ENCODE results near the gene DNAH3. TPM values are rescaled to one million over a fixed set of nuclear protein-coding genes. Genes with fewer than 3 reads are reported as not detected.
A peak's percentile ranks its signal among the peaks of the same experiment; 100 is the strongest.

The DNAH3 gene
- total RNA-seq, 1 experiment from 2014 or later: not detected

- Histone ChIP-seq H3K4me2 (ENCODE audit: low read depth, low read length, poor library complexity, severe bottlenecking) (no peak overlapping the region), H3K36me3 (ENCODE audit: insufficient read depth, low read length) (peaks cover 38% of the 10 kb centered on the region), H3K9me2 (replicated peaks; ENCODE audit: insufficient read depth, low read length) (no peaks in the 10 kb centered on the region), H3K27ac (ENCODE audit: low read length) (no peak overlapping the region), H3K79me2 (ENCODE audit: low read length) (peaks cover 28% of the 10 kb centered on the region), H3K9ac (ENCODE audit: low read length) (no peak overlapping the region), H4K20me1 (ENCODE audit: insufficient read depth, low read depth, low read length) (no peaks in the 10 kb centered on the region), H2AFZ (ENCODE audit: low read length) (no peak overlapping the region), H3K27me3 (ENCODE audit: low read length) (no peaks in the 10 kb centered on the region), H3K9me3 (ENCODE audit: low read length) (no peaks in the 10 kb centered on the region), H3K4me3 (ENCODE audit: low read length) (no peak overlapping the region), H3K4me1 (ENCODE audit: low read length) (peaks cover 14% of the 10 kb centered on the region)
- DNase-seq: no peak
These were observed 14.0 kb upstream of the DNAH3 start for GRCh38 chr16:21164521-21165168.

GRCh38 chr16:21163576-21163975, 12.9 kb upstream of the DNAH3 start:
- H3K9me2 ChIP-seq (replicated peaks; ENCODE audit: insufficient read depth, low read length): no peaks in the 10 kb centered on the region
- H2AFZ ChIP-seq (ENCODE audit: low read length): no peak overlapping the region
- H3K9ac ChIP-seq (ENCODE audit: low read length): no peak overlapping the region
- DNase-seq: no peak
- peaks cover 28% of the 10 kb centered on the region for H3K79me2 ChIP-seq (ENCODE audit: low read length)
- H3K4me3 ChIP-seq (ENCODE audit: low read length): no peak overlapping the region
- peaks cover 21% of the 10 kb centered on the region for H3K4me1 ChIP-seq (ENCODE audit: low read length)
- H3K4me2 ChIP-seq (ENCODE audit: low read depth, low read length, poor library complexity, severe bottlenecking): no peak overlapping the region
- no peaks in the 10 kb centered on the region for H4K20me1 ChIP-seq (ENCODE audit: insufficient read depth, low read depth, low read length)
- no peak overlapping the region for H3K27ac ChIP-seq (ENCODE audit: low read length)
- peaks cover 38% of the 10 kb centered on the region for H3K36me3 ChIP-seq (ENCODE audit: insufficient read depth, low read length)
- H3K9me3 ChIP-seq (ENCODE audit: low read length): no peaks in the 10 kb centered on the region
- H3K27me3 ChIP-seq (ENCODE audit: low read length): no peaks in the 10 kb centered on the region

- no peaks in the 10 kb centered on the region for H3K27me3 ChIP-seq (ENCODE audit: low read length)
- no peak overlapping the region for H3K27ac ChIP-seq (ENCODE audit: low read length)
- H3K9ac ChIP-seq (ENCODE audit: low read length): no peak overlapping the region
- DNase-seq: no peak
- H3K4me1 ChIP-seq (ENCODE audit: low read length): peaks cover 27% of the 10 kb centered on the region
- no peak overlapping the region for H2AFZ ChIP-seq (ENCODE audit: low read length)
- no peak overlapping the region for H3K4me3 ChIP-seq (ENCODE audit: low read length)
- no peaks in the 10 kb centered on the region for H4K20me1 ChIP-seq (ENCODE audit: insufficient read depth, low read depth, low read length)
- no peaks in the 10 kb centered on the region for H3K9me2 ChIP-seq (replicated peaks; ENCODE audit: insufficient read depth, low read length)
- peaks cover 36% of the 10 kb centered on the region; the same call in 1 of the 2 replicates for H3K36me3 ChIP-seq (ENCODE audit: insufficient read depth, low read length)
- H3K79me2 ChIP-seq (ENCODE audit: low read length): peaks cover 28% of the 10 kb centered on the region
- H3K4me2 ChIP-seq (ENCODE audit: low read depth, low read length, poor library complexity, severe bottlenecking): no peak overlapping the region
- no peaks in the 10 kb centered on the region for H3K9me3 ChIP-seq (ENCODE audit: low read length)
These were observed 12.1 kb upstream of the DNAH3 start for GRCh38 chr16:21162661-21163151.

- Histone ChIP-seq H3K9me2 (replicated peaks; ENCODE audit: insufficient read depth, low read length) (no peaks in the 10 kb centered on the region), H4K20me1 (ENCODE audit: insufficient read depth, low read depth, low read length) (no peaks in the 10 kb centered on the region), H3K4me1 (ENCODE audit: low read length) (peaks cover 28% of the 10 kb centered on the region), H3K4me3 (ENCODE audit: low read length) (no peak overlapping the region), H3K9me3 (ENCODE audit: low read length) (no peaks in the 10 kb centered on the region), H3K79me2 (ENCODE audit: low read length) (peaks cover 28% of the 10 kb centered on the region), H3K27ac (ENCODE audit: low read length) (no peak overlapping the region), H3K4me2 (ENCODE audit: low read depth, low read length, poor library complexity, severe bottlenecking) (no peak overlapping the region), H2AFZ (ENCODE audit: low read length) (no peak overlapping the region), H3K9ac (ENCODE audit: low read length) (no peak overlapping the region), H3K27me3 (ENCODE audit: low read length) (no peaks in the 10 kb centered on the region), H3K36me3 (ENCODE audit: insufficient read depth, low read length) (peaks cover 29% of the 10 kb centered on the region; the same call in 1 of the 2 replicates)
- no peak for DNase-seq
These were observed 10.6 kb upstream of the DNAH3 start for GRCh38 chr16:21161211-21161610.

- DNase-seq: no peak
- Histone ChIP-seq H3K9ac (ENCODE audit: low read length) (peak overlapping the region; percentile 75), H3K9me2 (replicated peaks; ENCODE audit: insufficient read depth, low read length) (no peaks in the 10 kb centered on the region), H3K4me3 (ENCODE audit: low read length) (peak overlapping the region; percentile 73), H2AFZ (ENCODE audit: low read length) (no peak overlapping the region), H4K20me1 (ENCODE audit: insufficient read depth, low read depth, low read length) (no peaks in the 10 kb centered on the region), H3K27me3 (ENCODE audit: low read length) (no peaks in the 10 kb centered on the region), H3K36me3 (ENCODE audit: insufficient read depth, low read length) (peaks cover 29% of the 10 kb centered on the region; the same call in 1 of the 2 replicates), H3K79me2 (ENCODE audit: low read length) (peaks cover 28% of the 10 kb centered on the region), H3K9me3 (ENCODE audit: low read length) (no peaks in the 10 kb centered on the region), H3K4me1 (ENCODE audit: low read length) (peaks cover 28% of the 10 kb centered on the region), H3K27ac (ENCODE audit: low read length) (peak overlapping the region; percentile 70), H3K4me2 (ENCODE audit: low read depth, low read length, poor library complexity, severe bottlenecking) (peak overlapping the region; percentile 80)
These were observed 9.6 kb upstream of the DNAH3 start for GRCh38 chr16:21160276-21160675.

GRCh38 chr16:21159281-21159951, 8.8 kb upstream of the DNAH3 start:
- Histone ChIP-seq H2AFZ (ENCODE audit: low read length) (peak overlapping the region; percentile 76), H3K36me3 (ENCODE audit: insufficient read depth, low read length) (peaks cover 23% of the 10 kb centered on the region; the same call in 1 of the 2 replicates), H4K20me1 (ENCODE audit: insufficient read depth, low read depth, low read length) (no peaks in the 10 kb centered on the region), H3K9me2 (replicated peaks; ENCODE audit: insufficient read depth, low read length) (no peaks in the 10 kb centered on the region), H3K4me1 (ENCODE audit: low read length) (peaks cover 28% of the 10 kb centered on the region), H3K4me3 (ENCODE audit: low read length) (peak overlapping the region; percentile 73), H3K9ac (ENCODE audit: low read length) (peak overlapping the region; percentile 75), H3K79me2 (ENCODE audit: low read length) (peaks cover 26% of the 10 kb centered on the region), H3K9me3 (ENCODE audit: low read length) (no peaks in the 10 kb centered on the region), H3K27me3 (ENCODE audit: low read length) (no peaks in the 10 kb centered on the region), H3K4me2 (ENCODE audit: low read depth, low read length, poor library complexity, severe bottlenecking) (peak overlapping the region; percentile 80), H3K27ac (ENCODE audit: low read length) (peak overlapping the region; percentile 70)
- DNase-seq: peak; percentile 71

GRCh38 chr16:21158208-21159110, 7.8 kb upstream of the DNAH3 start, which contains the start of gene LDAF1:
Gene LDAF1, plus strand, starts transcription at chr16:21158674. Its CDS starts 2,509 bp downstream, at chr16:21161183.
- Histone ChIP-seq H3K9me2 (replicated peaks; ENCODE audit: insufficient read depth, low read length) (no peaks in the 10 kb centered on the region), H2AFZ (ENCODE audit: low read length) (peak within 1 kb of the TSS; percentile 76), H3K4me3 (ENCODE audit: low read length) (peak within 1 kb of the TSS; percentile 73), H3K9ac (ENCODE audit: low read length) (peak within 1 kb of the TSS; percentile 75), H4K20me1 (ENCODE audit: insufficient read depth, low read depth, low read length) (no peaks in the 10 kb centered on the region), H3K27ac (ENCODE audit: low read length) (peak within 1 kb of the TSS; percentile 70), H3K27me3 (ENCODE audit: low read length) (no peaks in the 10 kb centered on the region), H3K4me1 (ENCODE audit: low read length) (peaks cover 28% of the 10 kb centered on the region), H3K36me3 (ENCODE audit: insufficient read depth, low read length) (peaks cover 20% of the 10 kb centered on the region; the same call in 1 of the 2 replicates), H3K79me2 (ENCODE audit: low read length) (peaks cover 25% of the 10 kb centered on the region), H3K9me3 (ENCODE audit: low read length) (no peaks in the 10 kb centered on the region), H3K4me2 (ENCODE audit: low read depth, low read length, poor library complexity, severe bottlenecking) (peak within 1 kb of the TSS; percentile 80)
- DNase-seq: peak; percentile 94

Data from Karpas-422 (cell line).